ENCODE results near the gene ZSWIM1. TPM values are rescaled to one million over a fixed set of nuclear protein-coding genes. Genes with fewer than 3 reads are reported as not detected.

ZSWIM1 gene
- total and polyA plus RNA-seq, 2 experiments from 2014 or later, result 11.7 to 13.5 TPM

- no peaks in the 10 kb centered on the region for H3K36me3 ChIP-seq
- DNase-seq (ENCODE audit: low read depth in 1 of 2, low spot score in 1 of 2), result peak in 1 of 2 donors; percentile 80
- TF ChIP-seq CTCF (IDR thresholded peaks at IDR 0.05; ENCODE audit: low read depth, low read length), result no peak
- no peaks in the 10 kb centered on the region for H3K9me3 ChIP-seq (ENCODE audit: low read depth)
- peaks cover 7% of the 10 kb centered on the region for H3K4me1 ChIP-seq (ENCODE audit: low read depth)
- no peaks in the 10 kb centered on the region for H3K27me3 ChIP-seq
- H3K27ac ChIP-seq, result no peak overlapping the region
- no peak overlapping the region for H3K4me3 ChIP-seq
Measured at GRCh38 chr20:45917790-45918141, 36.7 kb downstream of the ZSWIM1 start.

GRCh38 chr20:45918182-45918737, 37.2 kb downstream of the ZSWIM1 start:
- no peaks in the 10 kb centered on the region for H3K36me3 ChIP-seq
- no peak overlapping the region for H3K4me3 ChIP-seq
- peaks cover 8% of the 10 kb centered on the region for H3K4me1 ChIP-seq (ENCODE audit: low read depth)
- DNase-seq (ENCODE audit: low read depth in 1 of 2, low spot score in 1 of 2), result peak in 1 of 2 donors; percentile 75
- H3K27ac ChIP-seq, result no peak overlapping the region
- H3K9me3 ChIP-seq (ENCODE audit: low read depth), result no peaks in the 10 kb centered on the region
- no peak for TF ChIP-seq CTCF (IDR thresholded peaks at IDR 0.05; ENCODE audit: low read depth, low read length)
- H3K27me3 ChIP-seq, result no peaks in the 10 kb centered on the region

- Histone ChIP-seq H3K27ac (no peak overlapping the region), H3K4me3 (no peak overlapping the region), H3K36me3 (no peaks in the 10 kb centered on the region), H3K4me1 (ENCODE audit: low read depth) (peaks cover 8% of the 10 kb centered on the region), H3K27me3 (no peaks in the 10 kb centered on the region), H3K9me3 (ENCODE audit: low read depth) (no peaks in the 10 kb centered on the region)
- no peak for TF ChIP-seq CTCF (IDR thresholded peaks at IDR 0.05; ENCODE audit: low read depth, low read length)
- peak in 1 of 2 donors; percentile 50 for DNase-seq (ENCODE audit: low read depth in 1 of 2, low spot score in 1 of 2)
Measured at GRCh38 chr20:45918779-45919537, 37.9 kb downstream of the ZSWIM1 start.

GRCh38 chr20:45919542-45920399, 38.7 kb downstream of the ZSWIM1 start:
- no peak for TF ChIP-seq CTCF (IDR thresholded peaks at IDR 0.05; ENCODE audit: low read depth, low read length)
- Histone ChIP-seq H3K27me3 (no peaks in the 10 kb centered on the region), H3K4me1 (ENCODE audit: low read depth) (peaks cover 8% of the 10 kb centered on the region), H3K4me3 (no peak overlapping the region), H3K27ac (no peak overlapping the region), H3K9me3 (ENCODE audit: low read depth) (no peaks in the 10 kb centered on the region), H3K36me3 (no peaks in the 10 kb centered on the region)
- DNase-seq (ENCODE audit: low read depth in 1 of 2, low spot score in 1 of 2), result peak in 1 of 2 donors; percentile 97

- Histone ChIP-seq H3K27me3 (no peaks in the 10 kb centered on the region), H3K4me3 (no peak overlapping the region), H3K36me3 (no peaks in the 10 kb centered on the region), H3K27ac (no peak overlapping the region), H3K9me3 (ENCODE audit: low read depth) (no peaks in the 10 kb centered on the region), H3K4me1 (ENCODE audit: low read depth) (peaks cover 8% of the 10 kb centered on the region)
- peak in 1 of 2 donors; percentile 29 for DNase-seq (ENCODE audit: low read depth in 1 of 2, low spot score in 1 of 2)
- no peak for TF ChIP-seq CTCF (IDR thresholded peaks at IDR 0.05; ENCODE audit: low read depth, low read length)
Measured at GRCh38 chr20:45920462-45921336, 39.7 kb downstream of the ZSWIM1 start.
